ENCODE data around the gene GJA10. TPM values are rescaled to one million over a fixed set of nuclear protein-coding genes. Genes with fewer than 3 reads are reported as not detected.

Gene GJA10
- total RNA-seq, 2 experiments from 2014 or later: not detected

GRCh38 chr6:89930789-89931188 is 36.5 kb downstream of the GJA10 start:
- no peaks in the 10 kb centered on the region for H3K9me2 ChIP-seq (ENCODE audit: insufficient read depth, low read length)
- ChIA-PET CTCF (ENCODE audit: unreplicated experiment) (no interaction called here), POLR2A (interaction anchor here (0.6 to 0.9 kb wide), 2 partner anchors 68 to 151 kb away, joined by 3 read pairs; no protein-coding TSS in a partner anchor)
- H4K20me1 ChIP-seq (ENCODE audit: insufficient read depth, low read length): no peaks in the 10 kb centered on the region
- BruUV-seq (replicated peaks): no TSS peak
- no peak overlapping the region for H3K4me3 ChIP-seq (ENCODE audit: low read depth, low read length, poor library complexity, severe bottlenecking)
- DNase-seq (ENCODE audit: low spot score): no peak
- no peak overlapping the region for H3K4me2 ChIP-seq (ENCODE audit: low read length)
- H2AFZ ChIP-seq (ENCODE audit: low read length): no peak overlapping the region
- no peak overlapping the region for H3K27ac ChIP-seq (ENCODE audit: low read depth, low read length, poor library complexity, severe bottlenecking)
- peaks cover 85% of the 10 kb centered on the region for H3K36me3 ChIP-seq (ENCODE audit: insufficient read depth, low read length)
- H3K79me2 ChIP-seq (ENCODE audit: insufficient read depth, low read depth, low read length): no peaks in the 10 kb centered on the region
- TF ChIP-seq EZH2phosphoT487 (IDR thresholded peaks at IDR 0.05; ENCODE audit: borderline replicate concordance, low read depth, low read length): no peak
- TF ChIP-seq CTCF (conservative IDR thresholded peaks at IDR 0.05; ENCODE audit: low read length): no peak
- no peaks in the 10 kb centered on the region for H3K4me1 ChIP-seq (ENCODE audit: insufficient read depth, low read length, poor library complexity, severe bottlenecking)
- no peaks in the 10 kb centered on the region for H3K9me3 ChIP-seq (ENCODE audit: low read length)
- intact Hi-C loops (cut with micrococcal nuclease; ENCODE audit: unreplicated experiment): no loop called here

DNA sequence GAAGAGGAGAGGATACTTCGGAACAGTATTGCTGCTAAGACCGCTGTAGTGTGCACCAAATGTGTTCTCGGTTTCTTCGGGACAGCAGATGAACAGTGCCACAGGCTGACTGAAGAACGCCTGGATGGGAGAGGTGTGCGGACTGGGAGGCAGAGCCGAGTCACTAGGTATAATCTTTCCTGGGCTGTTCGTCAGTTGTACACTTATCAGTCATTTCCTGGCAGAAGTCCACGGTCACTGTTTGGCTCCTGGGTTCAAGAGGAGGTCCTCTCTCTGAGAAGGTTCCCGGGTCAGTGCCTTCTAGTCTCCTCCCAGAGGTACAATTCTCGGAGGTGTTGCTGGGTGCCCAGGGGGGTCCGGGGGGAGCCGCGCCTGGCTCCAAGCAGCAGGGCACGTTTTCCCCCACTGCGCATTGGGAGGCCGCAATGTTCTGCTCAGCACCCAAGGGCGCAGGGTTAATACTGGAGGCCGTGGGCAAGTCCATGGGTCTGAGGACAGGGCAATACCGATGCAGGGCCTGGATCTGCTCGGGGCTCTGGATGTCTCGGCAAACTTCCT is 38.1 kb downstream of the GJA10 start:
- no peak overlapping the region for H2AFZ ChIP-seq (ENCODE audit: low read length)
- DNase-seq (ENCODE audit: low spot score): no peak
- H3K79me2 ChIP-seq (ENCODE audit: insufficient read depth, low read depth, low read length): no peaks in the 10 kb centered on the region
- POLR2A ChIA-PET: no interaction called here
- no peak overlapping the region for H3K27ac ChIP-seq (ENCODE audit: low read depth, low read length, poor library complexity, severe bottlenecking)
- no peaks in the 10 kb centered on the region for H3K9me3 ChIP-seq (ENCODE audit: low read length)
- no peak overlapping the region for H3K4me2 ChIP-seq (ENCODE audit: low read length)
- no peaks in the 10 kb centered on the region for H3K4me1 ChIP-seq (ENCODE audit: insufficient read depth, low read length, poor library complexity, severe bottlenecking)
- intact Hi-C loops (cut with micrococcal nuclease; ENCODE audit: unreplicated experiment): no loop called here
- no peaks in the 10 kb centered on the region for H4K20me1 ChIP-seq (ENCODE audit: insufficient read depth, low read length)
- CTCF ChIA-PET (ENCODE audit: unreplicated experiment): no interaction called here
- no TSS peak for BruUV-seq (replicated peaks)
- peaks cover 95% of the 10 kb centered on the region for H3K36me3 ChIP-seq (ENCODE audit: insufficient read depth, low read length)
- no peak for TF ChIP-seq CTCF (conservative IDR thresholded peaks at IDR 0.05; ENCODE audit: low read length)
- TF ChIP-seq EZH2phosphoT487 (IDR thresholded peaks at IDR 0.05; ENCODE audit: borderline replicate concordance, low read depth, low read length): no peak
- no peaks in the 10 kb centered on the region for H3K9me2 ChIP-seq (ENCODE audit: insufficient read depth, low read length)
- H3K4me3 ChIP-seq (ENCODE audit: low read depth, low read length, poor library complexity, severe bottlenecking): no peak overlapping the region

DNA sequence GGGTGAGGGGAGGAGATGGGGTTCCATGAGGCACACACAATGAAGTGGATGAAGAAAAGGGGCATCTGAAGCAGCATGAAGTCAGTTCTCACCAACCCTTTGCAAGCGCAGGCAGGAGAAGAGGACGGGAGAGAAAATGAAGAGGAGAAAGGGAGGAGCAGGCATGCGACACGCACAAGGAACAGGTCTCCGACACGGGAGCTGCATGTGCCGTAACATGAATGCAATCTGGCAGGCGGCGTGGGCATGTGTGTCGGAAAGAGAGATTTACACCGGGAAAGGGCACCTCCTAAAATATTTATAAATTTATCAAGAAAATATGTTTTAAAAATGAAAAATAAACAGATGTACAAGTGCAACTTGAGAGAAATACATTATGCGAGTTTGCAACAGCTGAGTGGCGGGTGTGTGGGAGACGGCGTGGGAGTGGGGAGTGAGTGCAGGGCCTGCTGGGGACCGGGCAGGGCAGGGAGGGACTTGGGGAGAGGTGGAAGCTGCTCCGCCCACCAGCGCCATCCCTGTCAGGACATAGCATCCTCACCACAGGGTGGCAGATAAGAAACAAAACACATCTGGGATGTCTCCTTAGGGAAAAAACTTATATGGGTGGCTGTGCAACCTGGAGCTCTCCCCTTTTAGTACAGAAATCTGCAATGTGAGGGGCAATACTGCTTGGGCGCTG is 40.6 kb downstream of the GJA10 start:
- no peaks in the 10 kb centered on the region for H3K79me2 ChIP-seq (ENCODE audit: insufficient read depth, low read depth, low read length)
- H3K4me1 ChIP-seq (ENCODE audit: insufficient read depth, low read length, poor library complexity, severe bottlenecking): no peaks in the 10 kb centered on the region
- intact Hi-C loops (cut with micrococcal nuclease; ENCODE audit: unreplicated experiment): no loop called here
- peaks cover 94% of the 10 kb centered on the region for H3K36me3 ChIP-seq (ENCODE audit: insufficient read depth, low read length)
- ChIA-PET CTCF (ENCODE audit: unreplicated experiment) (no interaction called here), POLR2A (no interaction called here)
- DNase-seq (ENCODE audit: low spot score): no peak
- H3K9me3 ChIP-seq (ENCODE audit: low read length): no peaks in the 10 kb centered on the region
- TF ChIP-seq EZH2phosphoT487 (IDR thresholded peaks at IDR 0.05; ENCODE audit: borderline replicate concordance, low read depth, low read length) (no peak), CTCF (conservative IDR thresholded peaks at IDR 0.05; ENCODE audit: low read length) (no peak)
- no peak overlapping the region for H3K4me3 ChIP-seq (ENCODE audit: low read depth, low read length, poor library complexity, severe bottlenecking)
- no peaks in the 10 kb centered on the region for H3K9me2 ChIP-seq (ENCODE audit: insufficient read depth, low read length)
- no peaks in the 10 kb centered on the region for H4K20me1 ChIP-seq (ENCODE audit: insufficient read depth, low read length)
- H2AFZ ChIP-seq (ENCODE audit: low read length): no peak overlapping the region
- no TSS peak for BruUV-seq (replicated peaks)
- H3K27ac ChIP-seq (ENCODE audit: low read depth, low read length, poor library complexity, severe bottlenecking): no peak overlapping the region
- no peak overlapping the region for H3K4me2 ChIP-seq (ENCODE audit: low read length)
